Measurements from ENCODE around the gene AMER2.
A peak's percentile ranks its signal among the peaks of the same experiment; 100 is the strongest.

Gene AMER2

GRCh38 chr13:25148402-25148771, 23.7 kb downstream of the AMER2 start:
- DNase-seq: no peak

DNA sequence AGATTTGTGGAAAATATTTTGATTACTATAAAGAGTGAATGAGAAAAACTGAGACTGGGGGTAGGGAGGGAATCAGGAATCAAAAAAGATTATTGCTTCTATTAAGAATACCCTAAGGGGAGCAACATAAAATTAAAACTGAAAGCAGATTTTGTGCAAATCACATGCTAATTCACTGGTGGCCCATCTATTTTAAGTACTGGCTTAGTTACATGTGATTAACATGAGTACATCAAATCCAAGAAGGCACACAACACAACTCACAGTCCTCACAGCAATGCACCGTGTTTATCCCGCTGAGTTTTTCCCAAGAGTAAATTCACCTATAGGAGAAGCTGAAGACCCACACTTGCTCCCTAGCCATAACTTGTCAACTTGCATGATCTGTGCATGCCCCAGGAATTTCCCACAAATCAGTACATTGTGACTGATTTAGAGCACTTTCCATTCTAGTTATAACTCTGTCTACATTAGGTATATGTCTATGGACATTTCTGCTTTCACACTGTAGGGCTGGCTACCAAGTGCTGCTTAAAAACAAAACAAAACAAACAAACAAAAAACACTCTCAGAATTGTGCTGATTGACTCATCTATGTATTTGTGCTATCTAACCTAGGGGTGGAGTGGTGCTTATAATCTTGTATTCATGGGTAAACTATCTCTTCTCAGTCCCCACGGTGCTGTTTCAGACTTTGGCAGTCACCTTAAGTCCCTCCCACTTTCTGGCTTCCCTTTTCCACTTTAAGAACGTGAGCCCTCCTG, 24.3 kb downstream of the AMER2 start:
- DNase-seq: no peak

- no peak for DNase-seq
Observed at GRCh38 chr13:25143706-25144105, 28.4 kb downstream of the AMER2 start.

GRCh38 chr13:25141042-25141441, 31.0 kb downstream of the AMER2 start:
- no peak for DNase-seq

DNA sequence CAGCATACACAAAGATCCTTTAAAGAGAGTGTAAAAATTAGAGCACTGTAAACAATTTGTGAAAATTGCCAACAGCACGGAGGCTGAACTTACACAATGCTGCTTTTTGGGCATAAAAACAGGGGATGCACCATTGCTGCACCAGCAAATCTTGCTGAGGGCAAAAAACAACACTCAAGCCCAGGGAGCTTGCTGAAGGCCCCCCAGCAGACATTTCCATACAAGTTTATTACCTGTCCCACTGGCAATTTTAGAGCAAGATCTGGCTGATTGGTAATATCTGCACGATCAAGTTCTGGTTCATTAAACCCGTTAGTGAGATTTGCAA, 34.3 kb downstream of the AMER2 start:
- no peak for DNase-seq

GRCh38 chr13:25136880-25137787, 35.0 kb downstream of the AMER2 start:
- DNase-seq: no peak

- DNase-seq: no peak
Observed at GRCh38 chr13:25135896-25136295, 36.2 kb downstream of the AMER2 start.

- no peak for DNase-seq
Observed at GRCh38 chr13:25132751-25133390, 39.2 kb downstream of the AMER2 start.

GRCh38 chr13:25131881-25132420, 40.1 kb downstream of the AMER2 start:
- no peak for DNase-seq

GRCh38 chr13:25130944-25131343, 41.1 kb downstream of the AMER2 start:
- DNase-seq: no peak

DNA sequence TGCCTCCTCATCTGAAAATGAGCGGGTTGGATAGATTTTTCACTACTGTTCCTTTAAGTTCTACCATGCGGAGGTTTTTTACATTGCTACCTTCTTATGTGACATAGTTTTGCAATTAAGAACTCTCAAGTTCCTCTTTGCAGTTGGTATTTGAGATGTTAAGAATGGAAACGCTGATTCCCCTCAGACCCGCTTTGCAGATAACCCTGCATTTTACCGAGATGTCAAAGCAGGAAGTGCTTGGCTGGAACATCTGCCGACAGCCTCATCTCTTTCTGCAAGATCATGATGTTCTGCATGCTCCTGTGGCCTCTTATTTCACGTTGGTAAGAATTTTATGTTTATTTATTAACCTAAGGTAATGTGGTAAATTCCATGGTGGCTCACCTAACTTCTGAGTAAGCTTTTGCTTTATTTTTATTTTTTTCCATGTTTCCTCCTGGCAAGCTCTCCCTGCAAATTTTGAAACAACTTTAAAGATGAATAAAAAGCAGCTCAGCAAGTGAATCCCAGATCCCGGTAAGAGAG, 53.6 kb downstream of the AMER2 start:
- DNase-seq: peak; percentile 10 to 48

DNA sequence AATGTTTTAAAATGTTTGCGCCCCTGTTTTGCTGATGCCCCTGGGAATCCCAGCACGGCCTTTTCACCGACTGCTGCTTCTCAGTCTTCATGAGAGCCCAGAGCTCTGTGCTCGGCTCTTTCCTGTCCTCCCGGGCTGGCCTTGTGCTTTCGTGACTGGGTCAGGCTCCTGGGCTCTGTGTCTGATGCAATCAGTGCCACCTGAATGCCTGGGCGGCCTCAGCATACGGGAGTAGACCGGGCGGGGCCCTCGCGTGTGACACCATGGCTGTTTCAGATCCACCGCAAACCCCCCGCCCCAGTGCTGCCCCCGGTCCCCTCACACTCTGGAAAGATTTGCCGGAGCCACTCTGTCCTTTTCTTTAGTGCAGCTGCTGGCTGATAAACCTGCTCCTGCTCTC, 54.8 kb downstream of the AMER2 start:
- DNase-seq: no peak

GRCh38 chr13:25116044-25116443, 56.0 kb downstream of the AMER2 start:
- no peak for DNase-seq

DNA sequence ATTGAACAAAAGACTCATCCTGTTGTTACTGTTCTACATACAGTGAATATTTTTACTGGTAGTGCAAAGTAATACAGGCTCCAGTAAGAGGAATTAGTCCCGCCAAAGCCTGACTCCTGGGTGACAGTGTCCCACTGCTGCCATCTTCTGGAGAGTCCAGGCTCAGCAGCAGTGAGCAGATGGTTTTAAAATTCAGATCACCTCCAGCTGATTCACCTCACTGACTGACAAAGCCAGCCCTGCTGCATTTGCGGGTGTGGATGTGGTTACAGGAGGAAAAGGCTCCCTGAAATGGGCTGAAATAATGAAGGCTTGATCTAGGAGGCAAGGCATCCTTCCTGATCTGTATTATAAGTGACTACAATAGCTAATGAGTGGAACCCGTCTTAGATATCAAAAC, 57.9 kb downstream of the AMER2 start:
- DNase-seq: peak; percentile 64 to 79

DNA sequence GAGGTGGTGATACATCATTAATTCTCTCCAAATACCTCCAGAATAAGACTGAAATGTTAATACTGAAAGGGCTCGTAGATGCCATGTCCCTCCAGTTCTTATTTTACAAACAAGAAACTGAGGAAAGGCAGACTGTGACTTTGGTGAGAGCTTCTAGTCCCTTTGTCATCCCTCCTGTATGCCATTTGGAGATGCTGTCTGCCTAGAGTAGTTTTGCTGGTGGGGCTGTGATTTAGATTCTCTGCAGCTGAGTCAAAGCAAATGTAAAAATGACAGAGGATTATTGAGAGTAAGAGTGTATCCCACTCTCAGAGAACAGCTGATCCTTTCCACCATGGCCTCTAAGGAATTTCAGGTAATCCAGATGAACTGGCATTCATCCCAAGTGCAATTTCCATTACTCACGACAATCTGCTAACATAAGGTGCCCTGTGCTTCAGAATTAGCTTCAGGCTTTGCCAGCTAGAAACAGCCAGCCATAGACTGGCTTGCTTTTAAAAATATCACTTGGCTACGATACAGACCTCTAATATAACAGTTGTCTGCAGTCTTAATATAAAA, 59.3 kb downstream of the AMER2 start:
- DNase-seq: no peak

All from AML-193 (cell line).